HepG2 (cell line): ENCODE results near the gene GSDME. TPM values are rescaled to one million over a fixed set of nuclear protein-coding genes. Genes with fewer than 3 reads are reported as not detected.

Experiments used
- ATAC-seq: fragments of 200-7000 bp; cut with Tn5 transposase; 3 replicates; pipeline ENCODE4 v1.9.1; 2020; ENCODE audit warnings: mild to moderate bottlenecking, moderate library complexity
- BruUV-seq: library from RNA; stranded (reverse); fragments of 400-500 nt; replicated peaks from 2 replicates; lab custom pipeline; 2021; lab: Mats Ljungman, UMichigan
- CTCF ChIA-PET: fragments of 300-600 bp; formaldehyde crosslinking; extraction: SDS; loops from one replicate; lab custom pipeline; 2021; ENCODE audit warnings: low total read pairs, inconsistent platforms, low intra/inter-chr PET ratio; lab: Yijun Ruan, JAX
- POLR2A ChIA-PET: fragments of 350-600 bp; sonication (Branson Sonifier 250); formaldehyde crosslinking; loops from one replicate; lab custom pipeline; 2020; ENCODE audit warnings: antibody characterized with exemption, inconsistent platforms; lab: Yijun Ruan, JAX
- DNase-seq: peaks from one replicate; pipeline ENCODE4 v3.0.0-alpha.2; 2015; ENCODE audit warnings: low spot score
- FAIRE-seq: peaks from 3 replicates; lab custom pipeline; 2011; peaks lifted over from hg19 to GRCh38; lab: Jason Lieb, UNC
- H2AFZ ChIP-seq: one replicate; pipeline ENCODE4 v1.6.1; 2011; ENCODE audit warnings: low read length, inconsistent platforms
- H3K27ac ChIP-seq: fragments of 300-600 bp; 3 replicates; pipeline ENCODE4 v1.8.0; 2011; ENCODE audit warnings: mixed run types, mild to moderate bottlenecking, mixed read lengths, low read length, inconsistent platforms; ENCODE audit not compliant: insufficient read depth; ENCODE audit errors: extremely low read length
- H3K27me3 ChIP-seq, 2 experiments: fragments of 200-600 bp in 1 of 2; 2 replicates in 1 of 2; 3 replicates in 1 of 2; pipeline versions ENCODE4 v1.6.0 to v1.8.0; 2011; ENCODE audit warnings: low read length in 2 of 2, mild to moderate bottlenecking in 2 of 2, moderate library complexity in 2 of 2, inconsistent platforms in 1 of 2; ENCODE audit not compliant: insufficient read depth in 2 of 2, control insufficient read depth in 1 of 2
- H3K36me3 ChIP-seq, 2 experiments: fragments of 200-600 bp in 1 of 2; replicated peaks in 1 of 2; 2 replicates in 1 of 2; 3 replicates in 1 of 2; pipeline versions ENCODE4 v1.5.1 to v1.8.0; 2011; ENCODE audit warnings: low read length in 2 of 2, inconsistent platforms in 1 of 2; ENCODE audit not compliant: insufficient read depth in 2 of 2, control insufficient read depth in 1 of 2
- H3K4me1 ChIP-seq: 2 replicates; pipeline ENCODE4 v1.5.1; 2012; ENCODE audit warnings: low read length, inconsistent platforms; ENCODE audit not compliant: insufficient read depth
- H3K4me2 ChIP-seq: 2 replicates; pipeline ENCODE4 v1.6.0; 2011; ENCODE audit warnings: low read depth, low read length, inconsistent platforms
- H3K4me3 ChIP-seq, 3 experiments: fragments of 200-600 bp in 1 of 3; sonication (generic), shearing (Covaris generic) in 1 of 3; replicated peaks in 1 of 3; 2 replicates each; pipeline ENCODE4 v1.5.1; 2011 to 2016; ENCODE audit warnings: low read length in 3 of 3, inconsistent platforms in 2 of 3, low read depth in 2 of 3, mild to moderate bottlenecking in 2 of 3, control low read depth in 1 of 3, mixed read lengths in 1 of 3; ENCODE audit not compliant: insufficient read depth in 1 of 3
- H3K79me2 ChIP-seq: one replicate; pipeline ENCODE4 v1.6.1; 2011; ENCODE audit warnings: low read length, inconsistent platforms; ENCODE audit not compliant: insufficient read depth
- H3K9ac ChIP-seq: 2 replicates; pipeline ENCODE4 v1.6.0; 2011; ENCODE audit warnings: mild to moderate bottlenecking, low read depth, low read length, inconsistent platforms; ENCODE audit not compliant: insufficient read depth
- H3K9me3 ChIP-seq: 2 replicates; pipeline ENCODE4 v1.5.1; 2012; ENCODE audit warnings: mild to moderate bottlenecking, low read length
- H4K20me1 ChIP-seq: 2 replicates; pipeline ENCODE4 v1.6.0; 2011; ENCODE audit warnings: inconsistent platforms, mild to moderate bottlenecking, low read length, moderate library complexity; ENCODE audit not compliant: insufficient read depth
- CCAR2 ChIP-seq: fragments of 200-400 bp; formaldehyde crosslinking; optimal IDR thresholded peaks from 2 replicates; pipeline ENCODE3; 2018; ENCODE audit warnings: low read depth, mild to moderate bottlenecking, low read length, moderate library complexity
- DRAP1 ChIP-seq: IDR thresholded peaks from 2 replicates; pipeline ENCODE4 v1.6.1; 2016; ENCODE audit warnings: missing genetic modification reagents, missing compliant biosample characterization
- ETV5 ChIP-seq: IDR thresholded peaks from 2 replicates; pipeline ENCODE4 v1.6.1; 2018; ENCODE audit warnings: missing biosample characterization, missing genetic modification reagents, inconsistent platforms, borderline replicate concordance
- FOXC1 ChIP-seq: sonication (generic); formaldehyde crosslinking; IDR thresholded peaks from 2 replicates; pipeline ENCODE4 v1.8.0; 2022; ENCODE audit warnings: mild to moderate bottlenecking, missing genetic modification reagents, borderline replicate concordance
- ISL2 ChIP-seq: sonication (generic); formaldehyde crosslinking; IDR thresholded peaks from 2 replicates; pipeline ENCODE4 v1.5.0; 2020; ENCODE audit warnings: missing genetic modification reagents
- RNF2 ChIP-seq: fragments of 450-650 bp; conservative IDR thresholded peaks from 2 replicates; pipeline ENCODE4 v1.6.1; 2016; ENCODE audit warnings: low read depth
- SOX5 ChIP-seq: IDR thresholded peaks from 2 replicates; pipeline ENCODE4 v1.6.1; 2016; ENCODE audit warnings: borderline replicate concordance
- SRSF4 ChIP-seq: fragments of 200-400 bp; formaldehyde crosslinking; IDR thresholded peaks from one replicate; pipeline ENCODE4 v1.6.1; 2018; ENCODE audit warnings: mild to moderate bottlenecking, low read depth, low read length, moderate library complexity; ENCODE audit not compliant: poor library complexity, severe bottlenecking
- TEAD2 ChIP-seq: sonication (generic); formaldehyde crosslinking; IDR thresholded peaks from 2 replicates; pipeline ENCODE4 v1.9.0; 2021; ENCODE audit warnings: missing genetic modification reagents
- ZFYVE20 ChIP-seq: sonication (generic); formaldehyde crosslinking; IDR thresholded peaks from 2 replicates; pipeline ENCODE4 v1.8.0; 2023; ENCODE audit warnings: low read depth, mild to moderate bottlenecking, moderate library complexity, missing genetic modification reagents, borderline replicate concordance
- ZNF329 ChIP-seq: sonication (generic); formaldehyde crosslinking; IDR thresholded peaks from 2 replicates; pipeline ENCODE4 v1.9.0; 2021; ENCODE audit warnings: low read depth, mild to moderate bottlenecking, missing genetic modification reagents
- ZNF496 ChIP-seq: sonication (generic); formaldehyde crosslinking; IDR thresholded peaks from 2 replicates; pipeline ENCODE4 v1.8.1; 2023; ENCODE audit warnings: mild to moderate bottlenecking, moderate library complexity, missing genetic modification reagents; ENCODE audit not compliant: insufficient replicate concordance
- ZNF724P ChIP-seq: sonication (generic); formaldehyde crosslinking; IDR thresholded peaks from 2 replicates; pipeline ENCODE4 v1.8.0; 2022; ENCODE audit warnings: missing genetic modification reagents, borderline replicate concordance
- WGBS: methylation state at CpG from one replicate; pipeline ENCODE4 v1.1.6; 2017; ENCODE audit warnings: low lambda C conversion rate; 5-methylcytosine and 5-hydroxymethylcytosine counted together
- in situ Hi-C: cut with HindIII; loops from 2 replicates; pipeline ENCODE4 v1.10.0; 2017; ENCODE audit warnings: low pct_unique_long_range_greater_than_20kb; ENCODE audit not compliant: extremely low pct_ligation_motif_present
- intact Hi-C: fragments of 100-400 bp; cut with micrococcal nuclease; formaldehyde crosslinking; loops from one replicate; pipeline ENCODE4 v1.10.0; 2022; ENCODE audit not compliant: unreplicated experiment
- polyA plus RNA-seq, 8 experiments: library from polyadenylated mRNA; depleted of rRNA in 3 of 8; stranded (reverse) in 7 of 8; unstranded in 1 of 8; fragments of >200 nt; fragmentation: Illumina TruSeq in 4 of 8; extraction: Trizol in 4 of 8; gene quantifications; 2 replicates each; pipeline versions ENCODE4 v1.2.1 to v1.2.3, GENCODE V29; 2011 to 2016; ENCODE audit warnings: low read depth in 4 of 8, missing spikeins in 1 of 8, mixed read lengths in 1 of 8; ENCODE audit not compliant: insufficient read depth in 1 of 8
- total RNA-seq, 5 experiments: library from RNA; depleted of rRNA; stranded (reverse); fragments of >200 nt; fragmentation: Illumina TruSeq; extraction: Trizol; gene quantifications; 2 replicates each; pipeline ENCODE4 v1.2.3, GENCODE V29; 2016; ENCODE audit warnings: low read depth in 1 of 5
- TF ChIP-seq, protein P1 (sequence below): sonication (generic); formaldehyde crosslinking; IDR thresholded peaks from 2 replicates; pipeline ENCODE4 v1.5.0; 2020; ENCODE audit warnings: mild to moderate bottlenecking, missing genetic modification reagents
- TF ChIP-seq, protein P2 (sequence below): IDR thresholded peaks from 2 replicates; pipeline ENCODE4 v1.6.1; 2016; ENCODE audit warnings: control low read depth

Gene GSDME
- total and polyA plus RNA-seq, 2 of the 13 experiments (the other 11 are each of a cell fraction or from before 2014, with no cell fraction given) = 19.2 to 28.2 TPM

- BruUV-seq = no TSS peak
Observed at GRCh38 chr7:24657980-24658379, 99.3 kb downstream of the GSDME start.

GRCh38 chr7:24656608-24657007, 100.7 kb downstream of the GSDME start:
- POLR2A ChIA-PET = no interaction called here
- DNase-seq = no peak
- CTCF ChIA-PET = no interaction called here
- Histone ChIP-seq H4K20me1 (no peaks in the 10 kb centered on the region), H2AFZ (no peak overlapping the region), H3K9me3 (no peaks in the 10 kb centered on the region), H3K27ac (no peak overlapping the region), H3K4me3 (no peak overlapping the region), H3K27me3 (no peaks in the 10 kb centered on the region), H3K79me2 (no peaks in the 10 kb centered on the region), H3K4me1 (no peaks in the 10 kb centered on the region), H3K9ac (no peak overlapping the region), H3K36me3 (no peaks in the 10 kb centered on the region; a peak in 1 of 5 replicates), H3K4me2 (no peak overlapping the region)
- BruUV-seq = no TSS peak
- intact Hi-C loops (no loop called here), in situ Hi-C loops (no loop called here)
- WGBS = 96% methylated on average over 6 of the region's 6 CpGs
- no peak for TF ChIP-seq TEAD2 (CRISPR knock-in tag)
- TF ChIP-seq, protein P1, sequence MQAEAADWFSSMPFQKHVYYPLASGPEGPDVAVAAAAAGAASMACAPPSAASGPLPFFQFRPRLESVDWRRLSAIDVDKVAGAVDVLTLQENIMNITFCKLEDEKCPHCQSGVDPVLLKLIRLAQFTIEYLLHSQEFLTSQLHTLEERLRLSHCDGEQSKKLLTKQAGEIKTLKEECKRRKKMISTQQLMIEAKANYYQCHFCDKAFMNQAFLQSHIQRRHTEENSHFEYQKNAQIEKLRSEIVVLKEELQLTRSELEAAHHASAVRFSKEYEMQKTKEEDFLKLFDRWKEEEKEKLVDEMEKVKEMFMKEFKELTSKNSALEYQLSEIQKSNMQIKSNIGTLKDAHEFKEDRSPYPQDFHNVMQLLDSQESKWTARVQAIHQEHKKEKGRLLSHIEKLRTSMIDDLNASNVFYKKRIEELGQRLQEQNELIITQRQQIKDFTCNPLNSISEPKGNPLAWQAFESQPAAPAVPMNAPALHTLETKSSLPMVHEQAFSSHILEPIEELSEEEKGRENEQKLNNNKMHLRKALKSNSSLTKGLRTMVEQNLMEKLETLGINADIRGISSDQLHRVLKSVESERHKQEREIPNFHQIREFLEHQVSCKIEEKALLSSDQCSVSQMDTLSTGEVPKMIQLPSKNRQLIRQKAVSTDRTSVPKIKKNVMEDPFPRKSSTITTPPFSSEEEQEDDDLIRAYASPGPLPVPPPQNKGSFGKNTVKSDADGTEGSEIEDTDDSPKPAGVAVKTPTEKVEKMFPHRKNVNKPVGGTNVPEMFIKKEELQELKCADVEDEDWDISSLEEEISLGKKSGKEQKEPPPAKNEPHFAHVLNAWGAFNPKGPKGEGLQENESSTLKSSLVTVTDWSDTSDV (CRISPR knock-in tag) = no peak
- no peak for TF ChIP-seq CCAR2
- no peak for TF ChIP-seq ETV5
- no peak for TF ChIP-seq SRSF4
- no peak for TF ChIP-seq ZFYVE20 (CRISPR knock-in tag)
- no peak for TF ChIP-seq FOXC1 (CRISPR knock-in tag)
- no peak for ATAC-seq
- no peak for FAIRE-seq

More at GRCh38 chr7:24657980-24658379, 99.3 kb downstream of the GSDME start:
- no peak for FAIRE-seq
- ATAC-seq = no peak
- TF ChIP-seq, protein P2, sequence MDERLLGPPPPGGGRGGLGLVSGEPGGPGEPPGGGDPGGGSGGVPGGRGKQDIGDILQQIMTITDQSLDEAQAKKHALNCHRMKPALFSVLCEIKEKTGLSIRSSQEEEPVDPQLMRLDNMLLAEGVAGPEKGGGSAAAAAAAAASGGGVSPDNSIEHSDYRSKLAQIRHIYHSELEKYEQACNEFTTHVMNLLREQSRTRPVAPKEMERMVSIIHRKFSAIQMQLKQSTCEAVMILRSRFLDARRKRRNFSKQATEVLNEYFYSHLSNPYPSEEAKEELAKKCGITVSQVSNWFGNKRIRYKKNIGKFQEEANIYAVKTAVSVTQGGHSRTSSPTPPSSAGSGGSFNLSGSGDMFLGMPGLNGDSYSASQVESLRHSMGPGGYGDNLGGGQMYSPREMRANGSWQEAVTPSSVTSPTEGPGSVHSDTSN (CRISPR knock-in tag) = no peak
- TF ChIP-seq SOX5 (no peak), ISL2 (CRISPR knock-in tag) (no peak), RNF2 (no peak), ZNF329 (CRISPR knock-in tag) (no peak), ZNF496 (no peak), DRAP1 (no peak), ZNF724P (no peak)
- Histone ChIP-seq H3K36me3 (no peaks in the 10 kb centered on the region; a peak in 1 of 5 replicates), H3K4me3 (no peak overlapping the region), H3K9me3 (no peaks in the 10 kb centered on the region), H4K20me1 (no peaks in the 10 kb centered on the region), H3K27ac (no peak overlapping the region), H3K27me3 (no peaks in the 10 kb centered on the region), H3K9ac (no peak overlapping the region), H3K79me2 (no peaks in the 10 kb centered on the region), H3K4me2 (no peak overlapping the region), H2AFZ (no peak overlapping the region), H3K4me1 (no peaks in the 10 kb centered on the region)
- ChIA-PET POLR2A (no interaction called here), CTCF (no interaction called here)
- intact Hi-C loops = no loop called here
- in situ Hi-C loops = no loop called here
- no peak for DNase-seq
